A673 (cell line): ENCODE data around the gene MRPL38. TPM values are rescaled to one million over a fixed set of nuclear protein-coding genes. Genes with fewer than 3 reads are reported as not detected.

ENCODE experiments used
- BruUV-seq: library from RNA; stranded (reverse); fragments of 400-500 nt; replicated peaks from 2 replicates; lab custom pipeline; 2021; lab: Mats Ljungman, UMichigan
- CTCF ChIA-PET: fragments of 300-600 bp; sonication (Branson Sonifier 250); formaldehyde crosslinking; loops from one replicate; lab custom pipeline; 2022; ENCODE audit warnings: antibody characterized with exemption; lab: Charles Lee
- POLR2A ChIA-PET: fragments of 300-600 bp; sonication (Branson Sonifier 250); formaldehyde crosslinking; loops from one replicate; lab custom pipeline; 2022; ENCODE audit warnings: antibody characterized with exemption; ENCODE audit not compliant: low non-redundant PET; lab: Charles Lee
- DNase-seq: peaks from one replicate; pipeline ENCODE4 v3.0.0-alpha.2; 2015; ENCODE audit warnings: low spot score
- H3K27ac ChIP-seq: fragments of 200-600 bp; sonication (generic); 2 replicates; pipeline ENCODE4 v1.5.1; 2016; ENCODE audit warnings: mixed run types, low read depth, mild to moderate bottlenecking, mixed read lengths, antibody characterized with exemption, low read length; ENCODE audit not compliant: poor library complexity, severe bottlenecking
- H3K27me3 ChIP-seq: fragments of 200-600 bp; sonication (generic); replicated peaks from 2 replicates; pipeline ENCODE4 v1.6.1; 2017; ENCODE audit warnings: mixed run types, low read depth, mild to moderate bottlenecking, mixed read lengths, antibody characterized with exemption, low read length; ENCODE audit not compliant: insufficient read depth, poor library complexity
- H3K36me3 ChIP-seq: fragments of 200-600 bp; sonication (generic); 2 replicates; pipeline ENCODE4 v1.6.1; 2016; ENCODE audit warnings: mixed run types, mild to moderate bottlenecking, mixed read lengths, antibody characterized with exemption, low read length; ENCODE audit not compliant: insufficient read depth, poor library complexity, severe bottlenecking
- H3K4me1 ChIP-seq: fragments of 200-600 bp; sonication (generic); 2 replicates; pipeline ENCODE4 v1.6.1; 2017; ENCODE audit warnings: mixed run types, mild to moderate bottlenecking, mixed read lengths, antibody characterized with exemption, low read length; ENCODE audit not compliant: insufficient read depth, poor library complexity, severe bottlenecking
- H3K4me3 ChIP-seq: fragments of 200-600 bp; sonication (generic); 2 replicates; pipeline ENCODE4 v1.5.1; 2016; ENCODE audit warnings: low read depth, mixed run types, mild to moderate bottlenecking, mixed read lengths, low read length; ENCODE audit not compliant: poor library complexity, severe bottlenecking
- H3K9me3 ChIP-seq: fragments of 200-600 bp; sonication (generic); 2 replicates; pipeline ENCODE4 v1.6.1; 2016; ENCODE audit warnings: mixed run types, low read depth, mild to moderate bottlenecking, mixed read lengths, antibody characterized with exemption, low read length; ENCODE audit not compliant: poor library complexity, severe bottlenecking
- EZH2 ChIP-seq: fragments of 200-600 bp; sonication (generic); IDR thresholded peaks from 2 replicates; pipeline ENCODE4 v1.6.1; 2017; ENCODE audit warnings: borderline replicate concordance, low read depth, mild to moderate bottlenecking, mixed read lengths, antibody characterized with exemption, low read length; ENCODE audit not compliant: poor library complexity, severe bottlenecking
- intact Hi-C: fragments of 100-400 bp; cut with micrococcal nuclease; formaldehyde crosslinking; loops from one replicate; pipeline ENCODE4 v1.10.0; 2022; ENCODE audit not compliant: unreplicated experiment
- total RNA-seq: library from RNA; stranded (reverse); gene quantifications from 2 replicates; pipeline ENCODE4 v1.2.3, GENCODE V29; 2021
- TF ChIP-seq, protein P1 (sequence below): fragments of 300-800, 200-600 bp; sonication (generic); conservative IDR thresholded peaks from 2 replicates; pipeline ENCODE4 v1.5.1; 2017; ENCODE audit warnings: low read depth, mild to moderate bottlenecking, antibody characterized with exemption, low read length, moderate library complexity, mixed read lengths

The MRPL38 gene
- total RNA-seq, 1 experiment from 2014 or later = 167 TPM

DNA sequence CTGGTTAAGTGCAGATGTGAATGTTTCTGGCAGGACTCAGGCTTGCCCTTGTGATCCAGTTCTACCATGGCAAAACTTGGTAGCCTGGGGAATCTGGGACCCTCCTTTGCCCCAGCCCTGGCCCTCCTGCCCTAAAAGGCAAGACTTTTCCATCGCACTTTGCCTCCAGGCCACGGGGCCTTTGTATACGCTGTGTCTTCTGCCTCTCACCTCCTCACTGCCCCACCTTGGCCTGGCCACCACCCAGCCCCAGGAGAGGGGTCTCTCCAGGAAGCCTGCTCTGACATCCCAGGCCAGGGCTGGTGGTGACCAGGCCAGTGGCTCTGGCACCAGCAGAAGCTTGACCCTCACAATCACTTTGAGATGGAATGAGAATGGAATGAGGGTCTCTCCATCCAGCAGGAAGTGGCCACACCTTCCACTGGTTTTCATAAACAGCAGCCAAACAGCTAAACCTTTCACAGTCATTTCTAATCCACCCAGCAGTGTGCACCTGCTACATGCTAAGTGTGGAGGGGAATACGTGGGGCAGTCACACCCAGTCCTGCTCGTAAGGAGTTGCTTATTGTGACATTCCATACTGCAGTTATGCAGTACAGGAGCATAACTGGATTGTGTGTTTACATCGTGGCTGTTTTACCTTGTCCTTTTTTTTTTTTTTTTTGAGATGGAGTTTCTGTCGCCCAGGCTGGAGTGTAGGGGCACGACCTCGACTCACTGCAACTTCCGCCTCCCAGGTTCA is 1.6 kb upstream of the MRPL38 start:
- intact Hi-C loops = no loop called here
- Histone ChIP-seq H3K36me3 (peaks cover 8% of the 10 kb centered on the region), H3K4me1 (peaks cover 8% of the 10 kb centered on the region), H3K9me3 (no peaks in the 10 kb centered on the region), H3K27me3 (no peaks in the 10 kb centered on the region), H3K4me3 (no peak overlapping the region), H3K27ac (no peak overlapping the region)
- no TSS peak for BruUV-seq
- no peak for TF ChIP-seq EZH2
- TF ChIP-seq, protein P1, sequence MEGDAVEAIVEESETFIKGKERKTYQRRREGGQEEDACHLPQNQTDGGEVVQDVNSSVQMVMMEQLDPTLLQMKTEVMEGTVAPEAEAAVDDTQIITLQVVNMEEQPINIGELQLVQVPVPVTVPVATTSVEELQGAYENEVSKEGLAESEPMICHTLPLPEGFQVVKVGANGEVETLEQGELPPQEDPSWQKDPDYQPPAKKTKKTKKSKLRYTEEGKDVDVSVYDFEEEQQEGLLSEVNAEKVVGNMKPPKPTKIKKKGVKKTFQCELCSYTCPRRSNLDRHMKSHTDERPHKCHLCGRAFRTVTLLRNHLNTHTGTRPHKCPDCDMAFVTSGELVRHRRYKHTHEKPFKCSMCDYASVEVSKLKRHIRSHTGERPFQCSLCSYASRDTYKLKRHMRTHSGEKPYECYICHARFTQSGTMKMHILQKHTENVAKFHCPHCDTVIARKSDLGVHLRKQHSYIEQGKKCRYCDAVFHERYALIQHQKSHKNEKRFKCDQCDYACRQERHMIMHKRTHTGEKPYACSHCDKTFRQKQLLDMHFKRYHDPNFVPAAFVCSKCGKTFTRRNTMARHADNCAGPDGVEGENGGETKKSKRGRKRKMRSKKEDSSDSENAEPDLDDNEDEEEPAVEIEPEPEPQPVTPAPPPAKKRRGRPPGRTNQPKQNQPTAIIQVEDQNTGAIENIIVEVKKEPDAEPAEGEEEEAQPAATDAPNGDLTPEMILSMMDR = no peak
- POLR2A ChIA-PET = no interaction called here
- CTCF ChIA-PET = interaction anchor here (0.6 to 1.2 kb wide), 2 partner anchors 97 to 272 kb away, joined by 4 to 10 read pairs; no protein-coding TSS in a partner anchor
- no peak for DNase-seq

DNA sequence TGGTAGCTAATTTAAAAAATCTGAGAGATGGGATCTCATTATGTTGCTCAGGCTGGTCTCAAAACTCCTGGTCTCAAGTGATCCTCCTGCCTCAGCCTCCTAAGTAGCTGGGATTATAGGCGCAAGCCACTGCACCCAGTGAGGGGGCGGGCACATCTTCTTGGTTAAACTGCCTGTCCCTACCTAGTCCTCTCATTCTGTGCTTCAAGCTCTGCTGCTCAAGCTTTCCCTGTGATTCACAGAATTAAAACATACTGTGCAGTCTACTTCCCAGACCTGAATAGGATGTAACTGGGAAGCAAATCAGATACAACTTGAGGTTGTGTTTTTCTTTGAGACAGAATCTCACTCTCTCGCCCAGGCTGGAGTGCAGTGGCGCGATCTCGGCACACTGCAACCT is 2.3 kb downstream of the MRPL38 start:
- Histone ChIP-seq H3K4me1 (peaks cover 11% of the 10 kb centered on the region), H3K27me3 (no peaks in the 10 kb centered on the region), H3K36me3 (peaks cover 36% of the 10 kb centered on the region), H3K9me3 (no peaks in the 10 kb centered on the region), H3K27ac (no peak overlapping the region), H3K4me3 (no peak overlapping the region)
- ChIA-PET CTCF (no interaction called here), POLR2A (no interaction called here)
- DNase-seq = no peak
- no TSS peak for BruUV-seq
- TF ChIP-seq, protein P1 = no peak
- TF ChIP-seq EZH2 = no peak
- intact Hi-C loops = no loop called here

DNA sequence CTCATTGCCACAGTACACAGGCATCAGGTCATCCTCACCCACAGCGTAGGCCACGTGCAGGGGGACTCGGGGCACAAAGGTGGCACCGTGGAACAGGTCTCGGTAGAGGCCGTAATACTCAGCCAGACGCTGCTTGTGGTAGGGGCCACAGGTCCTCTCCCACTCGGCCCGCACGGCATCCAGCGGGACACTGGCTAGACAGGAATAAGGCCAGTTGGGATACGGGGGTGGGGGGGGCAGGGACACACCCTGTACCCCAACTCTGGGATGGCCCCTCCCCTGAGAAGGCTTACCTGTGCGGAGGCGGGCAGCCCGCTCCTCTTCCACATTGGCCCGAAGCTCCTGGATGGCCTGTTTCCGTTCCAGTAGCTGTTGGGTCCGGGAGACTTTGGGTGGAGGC is 3.0 kb downstream of the MRPL38 start:
- BruUV-seq = no TSS peak
- Histone ChIP-seq H3K4me3 (no peak overlapping the region), H3K36me3 (peaks cover 36% of the 10 kb centered on the region), H3K27ac (no peak overlapping the region), H3K4me1 (peaks cover 16% of the 10 kb centered on the region), H3K27me3 (no peaks in the 10 kb centered on the region), H3K9me3 (no peaks in the 10 kb centered on the region)
- CTCF ChIA-PET = no interaction called here
- no peak for TF ChIP-seq EZH2
- TF ChIP-seq, protein P1 = no peak
- DNase-seq = no peak
- POLR2A ChIA-PET = no interaction called here
- intact Hi-C loops = no loop called here
